K562 (cell line): ENCODE data around the gene PLRG1. TPM values are rescaled to one million over a fixed set of nuclear protein-coding genes. Genes with fewer than 3 reads are reported as not detected.

Source experiments
- ATAC-seq: fragments of 200-7000 bp; cut with Tn5 transposase; 3 replicates; pipeline ENCODE4 v1.9.1; 2020; ENCODE audit warnings: moderate library complexity
- BruUV-seq: library from RNA; stranded (reverse); fragments of 400-500 nt; replicated peaks from 2 replicates; lab custom pipeline; 2021; lab: Mats Ljungman, UMichigan
- CTCF ChIA-PET: fragments of 300-600 bp; formaldehyde crosslinking; extraction: SDS; loops from one replicate; lab custom pipeline; 2021; ENCODE audit warnings: low intra/inter-chr PET ratio; lab: Yijun Ruan, JAX
- POLR2A ChIA-PET: fragments of 300-600, 350-650 bp; sonication (Branson Sonifier 250); formaldehyde crosslinking; extraction: SDS; loops from one replicate; lab custom pipeline; 2021; ENCODE audit warnings: antibody characterized with exemption, inconsistent platforms; lab: Yijun Ruan, JAX
- DNase-seq, 4 experiments: peaks; one replicate each; pipeline versions ENCODE4 v3.0.0 to v3.0.0-alpha.2; 2011 to 2018; ENCODE audit warnings: low spot score in 3 of 4, mixed read lengths in 3 of 4; ENCODE audit errors: extremely low read depth in 1 of 4
- FAIRE-seq: peaks from 2 replicates; lab custom pipeline; 2011; peaks lifted over from hg19 to GRCh38; lab: Jason Lieb, UNC
- H2AFZ ChIP-seq: 2 replicates; pipeline ENCODE4 v1.6.0; 2011; ENCODE audit warnings: low read depth, low read length, control low read depth, inconsistent platforms
- H3K27ac ChIP-seq: fragments of 200-600 bp; 3 replicates; pipeline ENCODE4 v1.8.0; 2011; ENCODE audit warnings: low read depth, mild to moderate bottlenecking, control low read depth, inconsistent platforms, low read length, moderate library complexity, mixed read lengths; ENCODE audit errors: extremely low read depth
- H3K27me3 ChIP-seq, 2 experiments: fragments of 300-600 bp in 1 of 2; 2 replicates in 1 of 2; 3 replicates in 1 of 2; pipeline versions ENCODE4 v1.6.0 to v1.8.0; 2011; ENCODE audit warnings: inconsistent platforms in 2 of 2, low read length in 2 of 2, mild to moderate bottlenecking in 1 of 2, mixed read lengths in 1 of 2, moderate library complexity in 1 of 2; ENCODE audit not compliant: control insufficient read depth in 2 of 2, insufficient read depth in 2 of 2
- H3K36me3 ChIP-seq: fragments of 300-600 bp; 3 replicates; pipeline ENCODE4 v1.8.0; 2011; ENCODE audit warnings: mild to moderate bottlenecking, low read length, inconsistent platforms; ENCODE audit not compliant: control insufficient read depth, insufficient read depth
- H3K4me1 ChIP-seq, 2 experiments: fragments of 200-600 bp in 1 of 2; replicated peaks in 1 of 2; 2 replicates in 1 of 2; 3 replicates in 1 of 2; pipeline versions ENCODE4 v1.5.1 to v1.8.0; 2011; ENCODE audit warnings: inconsistent platforms in 2 of 2, low read length in 2 of 2, mild to moderate bottlenecking in 1 of 2, mixed read lengths in 1 of 2, moderate library complexity in 1 of 2; ENCODE audit not compliant: control insufficient read depth in 2 of 2, insufficient read depth in 2 of 2
- H3K4me2 ChIP-seq: 2 replicates; pipeline ENCODE4 v1.6.1; 2011; ENCODE audit warnings: low read length, control low read depth, inconsistent platforms, mixed read lengths; ENCODE audit not compliant: insufficient read depth
- H3K4me3 ChIP-seq: fragments of 200-600 bp; sonication (generic), shearing (Covaris generic); 2 replicates; pipeline ENCODE4 v1.5.1; 2016; ENCODE audit warnings: control low read depth, inconsistent platforms
- H3K79me2 ChIP-seq: fragments of 200-600 bp; 3 replicates; pipeline ENCODE4 v1.8.0; 2011; ENCODE audit warnings: low read length, inconsistent platforms; ENCODE audit not compliant: control insufficient read depth, insufficient read depth
- H3K9ac ChIP-seq, 2 experiments: 2 replicates each; pipeline versions ENCODE4 v1.6.0 to v1.6.1; 2011; ENCODE audit warnings: low read depth in 2 of 2, low read length in 2 of 2, control low read depth in 1 of 2, inconsistent platforms in 1 of 2, mild to moderate bottlenecking in 1 of 2, mixed read lengths in 1 of 2; ENCODE audit not compliant: insufficient read depth in 1 of 2
- H3K9me1 ChIP-seq: one replicate; pipeline ENCODE4 v1.6.0; 2011; ENCODE audit warnings: inconsistent platforms, mild to moderate bottlenecking, low read length, moderate library complexity; ENCODE audit not compliant: control insufficient read depth, insufficient read depth
- H3K9me3 ChIP-seq: replicated peaks from 2 replicates; pipeline ENCODE4 v1.5.1; 2011; ENCODE audit warnings: low read depth, low read length, inconsistent platforms; ENCODE audit not compliant: control insufficient read depth, insufficient read depth
- H4K20me1 ChIP-seq: replicated peaks from 2 replicates; pipeline ENCODE4 v1.6.1; 2011; ENCODE audit warnings: low read length, inconsistent platforms, mixed read lengths; ENCODE audit not compliant: control insufficient read depth, insufficient read depth
- CBX8 ChIP-seq: fragments of 200-600 bp; sonication (generic); IDR thresholded peaks from 2 replicates; pipeline ENCODE4 v1.6.1; 2012; ENCODE audit warnings: borderline replicate concordance, mixed run types, low read depth, mild to moderate bottlenecking, moderate library complexity, mixed read lengths, low read length, control low read depth, inconsistent platforms; ENCODE audit not compliant: poor library complexity, severe bottlenecking; ENCODE audit errors: extremely low read depth
- DIDO1 ChIP-seq: fragments of 450-650 bp; IDR thresholded peaks from 2 replicates; pipeline ENCODE4 v1.6.1; 2016; ENCODE audit warnings: low read depth, missing biosample characterization, missing genetic modification characterization
- KDM1A ChIP-seq, 2 experiments: fragments of 450-650 bp; IDR thresholded peaks; 2 replicates each; pipeline ENCODE4 v1.6.1; 2016; ENCODE audit warnings: mild to moderate bottlenecking in 2 of 2
- NFE2 ChIP-seq: IDR thresholded peaks from 2 replicates; pipeline ENCODE4 v1.6.1; 2014; ENCODE audit warnings: antibody characterized with exemption, low read depth
- RBM34 ChIP-seq: fragments of 200-400 bp; formaldehyde crosslinking; IDR thresholded peaks from 2 replicates; pipeline ENCODE4 v1.6.1; 2018; ENCODE audit warnings: low read length, borderline replicate concordance; ENCODE audit not compliant: insufficient read depth
- SAFB ChIP-seq: fragments of 200-400 bp; formaldehyde crosslinking; IDR thresholded peaks from 2 replicates; pipeline ENCODE4 v1.6.1; 2017; ENCODE audit warnings: low read depth, low read length, borderline replicate concordance
- SP2 ChIP-seq: IDR thresholded peaks from 2 replicates; pipeline ENCODE4 v1.6.1; 2011; ENCODE audit warnings: mild to moderate bottlenecking, low read depth, low read length, moderate library complexity; ENCODE audit not compliant: poor library complexity, severe bottlenecking; ENCODE audit errors: extremely low read depth
- ZNF444 ChIP-seq: fragments of 250-450 bp; sonication (Bioruptor Pico); IDR thresholded peaks from 2 replicates; pipeline ENCODE4 v1.4.0; 2020; ENCODE audit warnings: mild to moderate bottlenecking, moderate library complexity
- ZNF584 ChIP-seq: fragments of 200-800 bp; sonication (Bioruptor generic); IDR thresholded peaks from 2 replicates; pipeline ENCODE4 v1.6.1; 2016; ENCODE audit warnings: low read depth, mild to moderate bottlenecking, missing genetic modification characterization, missing compliant biosample characterization
- WGBS: fragments of 100-300 bp; shearing (Covaris generic); methylation state at CpG from one replicate; pipeline ENCODE4 v1.1.6; 2016; ENCODE audit warnings: low coverage, mixed read lengths; ENCODE audit not compliant: insufficient coverage; ENCODE audit errors: missing lambda C conversion rate; 5-methylcytosine and 5-hydroxymethylcytosine counted together
- in situ Hi-C: fragments of 300-500 bp; cut with MboI; formaldehyde crosslinking; loops from 4 replicates; pipeline ENCODE4 v1.15.0; 2018; ENCODE audit warnings: inconsistent platforms, mixed read lengths
- intact Hi-C: fragments of 100-400 bp; cut with micrococcal nuclease; formaldehyde crosslinking; loops from 2 replicates; pipeline ENCODE4 v1.14.2; 2022
- polyA plus RNA-seq, 8 experiments: library from polyadenylated mRNA; depleted of rRNA in 4 of 8; stranded (reverse) in 5 of 8; unstranded in 3 of 8; fragments of >200 nt; fragmentation: Nextera tagmentation in 2 of 8; fragmentation: Illumina TruSeq in 1 of 8; extraction: Ambion mirVana in 2 of 8; extraction: Trizol in 1 of 8; gene quantifications; 2 replicates each; pipeline versions ENCODE4 v1.2.1 to v1.2.3, GENCODE V29; 2011 to 2014; ENCODE audit warnings: inconsistent platforms in 1 of 8, missing spikeins in 1 of 8
- total RNA-seq, 7 experiments: library from RNA; depleted of rRNA in 6 of 7; stranded (reverse); fragments of >200 nt in 6 of 7; fragmentation: Illumina TruSeq in 2 of 7; extraction: Trizol in 2 of 7; gene quantifications; 2 replicates each; pipeline versions ENCODE4 v1.2.1 to v1.2.3, GENCODE V29; 2011 to 2021; ENCODE audit warnings: low replicate concordance in 1 of 7
- TF ChIP-seq, protein P1 (sequence below): fragments of 450-650 bp; formaldehyde crosslinking; conservative IDR thresholded peaks from 2 replicates; pipeline ENCODE4 v1.4.0; 2022; ENCODE audit warnings: mild to moderate bottlenecking, missing genetic modification characterization
- TF ChIP-seq, protein P2 (sequence below), 2 experiments: fragments of 250-450 bp in 1 of 2; fragments of 450-650 bp in 1 of 2; sonication (Bioruptor Pico) in 1 of 2; IDR thresholded peaks; 2 replicates each; pipeline versions ENCODE4 v1.6.1 to v1.8.0; 2016 to 2021; ENCODE audit warnings: mild to moderate bottlenecking in 2 of 2, moderate library complexity in 2 of 2, missing compliant biosample characterization in 1 of 2, missing genetic modification characterization in 1 of 2
- TF ChIP-seq, protein P3 (sequence below): sonication (generic); formaldehyde crosslinking; IDR thresholded peaks from 2 replicates; pipeline ENCODE4 v1.8.0; 2022; ENCODE audit warnings: mild to moderate bottlenecking, low read depth, missing genetic modification reagents
- TF ChIP-seq, protein P4 (sequence below): sonication (generic); formaldehyde crosslinking; IDR thresholded peaks from 2 replicates; pipeline ENCODE4 v1.8.0; 2022; ENCODE audit warnings: missing genetic modification reagents, mild to moderate bottlenecking, borderline replicate concordance

The PLRG1 gene
- total and polyA plus RNA-seq, 9 of the 15 experiments (the other 6 are each of a cell fraction or from before 2014, with no cell fraction given), result 48.0 to 248 (median 120) TPM

DNA sequence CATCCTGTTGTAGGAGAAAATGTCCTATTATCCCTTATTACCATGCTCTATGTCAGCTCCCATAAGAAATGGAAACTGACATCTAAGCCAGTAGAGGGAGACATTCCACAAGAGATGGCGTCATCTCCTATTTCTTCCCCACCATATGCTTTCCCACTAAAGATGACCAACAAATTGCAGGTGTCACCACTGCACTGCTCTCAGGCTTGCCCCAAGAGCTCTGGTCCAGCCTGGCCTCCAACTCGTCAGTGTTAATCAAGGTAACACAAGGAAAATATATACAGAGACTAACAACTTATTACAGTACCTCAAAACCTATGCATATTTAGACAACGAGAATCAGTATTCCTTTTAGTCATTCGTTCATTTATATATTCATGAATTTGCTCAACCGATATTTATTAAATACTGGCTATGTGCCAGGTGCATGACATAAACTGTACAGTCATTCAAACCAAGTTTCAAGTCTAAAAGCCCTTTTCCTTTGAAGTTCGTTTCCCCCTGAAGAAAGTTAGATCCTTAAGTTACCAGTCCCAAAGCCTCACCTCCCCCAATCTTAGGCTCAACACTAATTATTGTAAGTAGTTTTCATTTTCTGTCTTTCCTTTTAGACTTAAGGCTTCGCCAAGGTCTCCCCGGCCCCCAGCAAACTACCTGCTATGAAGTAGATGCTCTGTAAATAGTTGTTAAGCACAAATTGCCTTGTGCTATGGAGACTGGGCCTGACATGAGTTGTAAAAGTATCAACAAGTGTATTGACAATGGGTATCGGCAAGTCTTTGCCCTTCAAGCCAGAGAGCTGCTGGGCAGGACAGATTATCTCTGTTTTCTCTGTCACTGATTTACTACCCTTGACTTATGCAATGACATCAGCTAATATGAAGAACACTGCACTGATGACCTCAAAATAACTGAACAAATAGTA, 9.6 kb upstream of the PLRG1 start:
- intact Hi-C loops, result loop anchor here (1.0 to 10.0 kb wide), 4 partner anchors 59 to 1395 kb away; partner anchors contain the start of gene CTSO
- TF ChIP-seq, protein P1, sequence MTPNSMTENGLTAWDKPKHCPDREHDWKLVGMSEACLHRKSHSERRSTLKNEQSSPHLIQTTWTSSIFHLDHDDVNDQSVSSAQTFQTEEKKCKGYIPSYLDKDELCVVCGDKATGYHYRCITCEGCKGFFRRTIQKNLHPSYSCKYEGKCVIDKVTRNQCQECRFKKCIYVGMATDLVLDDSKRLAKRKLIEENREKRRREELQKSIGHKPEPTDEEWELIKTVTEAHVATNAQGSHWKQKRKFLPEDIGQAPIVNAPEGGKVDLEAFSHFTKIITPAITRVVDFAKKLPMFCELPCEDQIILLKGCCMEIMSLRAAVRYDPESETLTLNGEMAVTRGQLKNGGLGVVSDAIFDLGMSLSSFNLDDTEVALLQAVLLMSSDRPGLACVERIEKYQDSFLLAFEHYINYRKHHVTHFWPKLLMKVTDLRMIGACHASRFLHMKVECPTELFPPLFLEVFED (CRISPR knock-in tag), result no peak
- TF ChIP-seq ZNF584 (CRISPR knock-in tag) (no peak), NFE2 (no peak), CBX8 (no peak), ZNF444 (CRISPR knock-in tag) (no peak), SP2 (no peak), SAFB (no peak), DIDO1 (tag) (no peak), KDM1A (IDR thresholded peaks at IDR 0.05) (no peak), RBM34 (no peak)
- TF ChIP-seq, protein P2, sequence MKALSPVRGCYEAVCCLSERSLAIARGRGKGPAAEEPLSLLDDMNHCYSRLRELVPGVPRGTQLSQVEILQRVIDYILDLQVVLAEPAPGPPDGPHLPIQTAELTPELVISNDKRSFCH (CRISPR knock-in tag; IDR thresholded peaks at IDR 0.05), result no peak
- TF ChIP-seq, protein P2 (tag; IDR thresholded peaks at IDR 0.05), result no peak
- TF ChIP-seq, protein P3, sequence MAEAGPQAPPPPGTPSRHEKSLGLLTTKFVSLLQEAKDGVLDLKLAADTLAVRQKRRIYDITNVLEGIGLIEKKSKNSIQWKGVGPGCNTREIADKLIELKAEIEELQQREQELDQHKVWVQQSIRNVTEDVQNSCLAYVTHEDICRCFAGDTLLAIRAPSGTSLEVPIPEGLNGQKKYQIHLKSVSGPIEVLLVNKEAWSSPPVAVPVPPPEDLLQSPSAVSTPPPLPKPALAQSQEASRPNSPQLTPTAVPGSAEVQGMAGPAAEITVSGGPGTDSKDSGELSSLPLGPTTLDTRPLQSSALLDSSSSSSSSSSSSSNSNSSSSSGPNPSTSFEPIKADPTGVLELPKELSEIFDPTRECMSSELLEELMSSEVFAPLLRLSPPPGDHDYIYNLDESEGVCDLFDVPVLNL, result no peak
- TF ChIP-seq, protein P4, sequence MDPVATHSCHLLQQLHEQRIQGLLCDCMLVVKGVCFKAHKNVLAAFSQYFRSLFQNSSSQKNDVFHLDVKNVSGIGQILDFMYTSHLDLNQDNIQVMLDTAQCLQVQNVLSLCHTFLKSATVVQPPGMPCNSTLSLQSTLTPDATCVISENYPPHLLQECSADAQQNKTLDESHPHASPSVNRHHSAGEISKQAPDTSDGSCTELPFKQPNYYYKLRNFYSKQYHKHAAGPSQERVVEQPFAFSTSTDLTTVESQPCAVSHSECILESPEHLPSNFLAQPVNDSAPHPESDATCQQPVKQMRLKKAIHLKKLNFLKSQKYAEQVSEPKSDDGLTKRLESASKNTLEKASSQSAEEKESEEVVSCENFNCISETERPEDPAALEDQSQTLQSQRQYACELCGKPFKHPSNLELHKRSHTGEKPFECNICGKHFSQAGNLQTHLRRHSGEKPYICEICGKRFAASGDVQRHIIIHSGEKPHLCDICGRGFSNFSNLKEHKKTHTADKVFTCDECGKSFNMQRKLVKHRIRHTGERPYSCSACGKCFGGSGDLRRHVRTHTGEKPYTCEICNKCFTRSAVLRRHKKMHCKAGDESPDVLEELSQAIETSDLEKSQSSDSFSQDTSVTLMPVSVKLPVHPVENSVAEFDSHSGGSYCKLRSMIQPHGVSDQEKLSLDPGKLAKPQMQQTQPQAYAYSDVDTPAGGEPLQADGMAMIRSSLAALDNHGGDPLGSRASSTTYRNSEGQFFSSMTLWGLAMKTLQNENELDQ (CRISPR knock-in tag), result no peak

More for the DNA sequence above, 9.6 kb upstream of the PLRG1 start:
- Histone ChIP-seq H4K20me1 (no peaks in the 10 kb centered on the region), H3K9me1 (no peaks in the 10 kb centered on the region), H3K4me2 (no peak overlapping the region; the same call in 1 of the 2 replicates), H3K9ac (no peak overlapping the region), H2AFZ (peak overlapping the region; percentile 27; the same call in 1 of the 2 replicates), H3K4me1 (peaks cover 0 to 4% of the 10 kb centered on the region in 2 experiments; a peak in 1 of 5 replicates), H3K4me3 (no peak overlapping the region), H3K36me3 (no peaks in the 10 kb centered on the region), H3K79me2 (no peaks in the 10 kb centered on the region), H3K9me3 (no peaks in the 10 kb centered on the region), H3K27me3 (no peaks in the 10 kb centered on the region; a peak in 1 of 5 replicates), H3K27ac (no peak overlapping the region)
- CTCF ChIA-PET, result interaction anchor here (0.6 to 1.7 kb wide), 5 partner anchors 59 to 64 kb away, joined by 3 to 10 read pairs (median 4); no protein-coding TSS in a partner anchor
- no TSS peak for BruUV-seq
- peak; percentile 90 for FAIRE-seq
- POLR2A ChIA-PET, result interaction anchor here (1.0 to 1.4 kb wide), 2 partner anchors 9 to 114 kb away, joined by 4 to 5 read pairs; no protein-coding TSS in a partner anchor
- peak; percentile 48 to 73 (median 50) for DNase-seq
- 20% methylated on average over 9 of the region's 9 CpGs for WGBS
- peak; percentile 99 for ATAC-seq
- in situ Hi-C loops, result no loop called here
